Measurements from ENCODE around the gene MYRFL. TPM values are rescaled to one million over a fixed set of nuclear protein-coding genes. Genes with fewer than 3 reads are reported as not detected.

Gene MYRFL
- total RNA-seq, 1 experiment from 2014 or later, result 0.57 TPM

DNA sequence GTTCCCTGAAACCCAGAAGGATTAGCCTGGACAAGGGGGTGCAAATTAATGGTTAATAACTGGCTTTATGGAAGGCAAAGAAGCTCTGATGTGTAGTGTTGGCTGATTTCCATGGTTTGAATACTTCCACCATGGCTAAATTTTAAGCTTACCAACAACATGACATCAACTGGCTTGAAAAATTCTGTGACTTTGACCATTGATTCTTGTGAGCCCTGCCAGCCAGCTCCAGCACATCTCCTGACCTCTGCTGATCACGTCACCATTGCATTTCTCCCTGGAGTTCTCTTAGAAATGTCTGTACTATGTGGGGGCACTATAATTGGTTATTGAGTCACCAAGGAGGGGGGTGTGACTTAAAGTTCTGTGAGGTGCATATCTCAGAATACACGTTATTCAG is 171.2 kb downstream of the MYRFL start:
- Histone ChIP-seq H3K9ac (ENCODE audit: extremely low read depth, insufficient read length, low read length) (no peak overlapping the region), H4K91ac (ENCODE audit: insufficient read length, low read depth, low read length) (no peak overlapping the region), H3K27ac (ENCODE audit: insufficient read length, low read depth, low read length) (no peak overlapping the region), H2BK15ac (ENCODE audit: low read depth, low read length) (no peak overlapping the region), H2BK5ac (ENCODE audit: insufficient read length, low read length) (no peak overlapping the region), H3K4ac (ENCODE audit: low read depth, low read length) (no peak overlapping the region), H3K4me2 (ENCODE audit: insufficient read depth, insufficient read length, low read length) (no peak overlapping the region), H3K23me2 (ENCODE audit: insufficient read length, low read depth, low read length, poor library complexity, severe bottlenecking) (no peaks in the 10 kb centered on the region), H4K5ac (ENCODE audit: insufficient read length, low read depth, low read length) (no peak overlapping the region), H3T11ph (ENCODE audit: low read length) (no peak overlapping the region), H3K18ac (ENCODE audit: insufficient read length, low read depth, low read length) (no peak overlapping the region), H3K4me1 (ENCODE audit: insufficient read depth, low read length) (no peaks in the 10 kb centered on the region; the same call in 1 of the 2 replicates), H4K8ac (replicated peaks; ENCODE audit: insufficient read length, low read depth, low read length) (no peak overlapping the region), H3K79me2 (ENCODE audit: insufficient read depth, low read length) (no peaks in the 10 kb centered on the region), H2AK5ac (ENCODE audit: insufficient read length, low read length) (no peak overlapping the region), H3K23ac (ENCODE audit: insufficient read length, low read depth, low read length) (no peak overlapping the region), H3K27me3 (ENCODE audit: insufficient read depth, low read length) (no peaks in the 10 kb centered on the region), H2AFZ (ENCODE audit: low read length) (no peak overlapping the region), H4K20me1 (ENCODE audit: control insufficient read depth, insufficient read depth, insufficient read length) (no peaks in the 10 kb centered on the region), H2BK20ac (ENCODE audit: low read depth, low read length, poor library complexity, severe bottlenecking) (no peak overlapping the region), H3K14ac (ENCODE audit: insufficient read depth, low read length) (no peak overlapping the region), H3K9me3 (ENCODE audit: control insufficient read depth, low read depth, low read length) (no peaks in the 10 kb centered on the region), H2BK120ac (ENCODE audit: low read depth, low read length, poor library complexity, severe bottlenecking) (no peak overlapping the region), H2BK12ac (ENCODE audit: insufficient read length, low read depth, low read length) (no peak overlapping the region), H3K79me1 (ENCODE audit: insufficient read depth, low read depth, low read length, poor library complexity, severe bottlenecking) (no peaks in the 10 kb centered on the region), H3K56ac (ENCODE audit: insufficient read length, low read depth, low read length) (no peak overlapping the region)
- no peak overlapping the region for H3K27ac Mint-ChIP-seq
- no peak overlapping the region for H3K4me3 Mint-ChIP-seq
- TF ChIP-seq, protein P1, sequence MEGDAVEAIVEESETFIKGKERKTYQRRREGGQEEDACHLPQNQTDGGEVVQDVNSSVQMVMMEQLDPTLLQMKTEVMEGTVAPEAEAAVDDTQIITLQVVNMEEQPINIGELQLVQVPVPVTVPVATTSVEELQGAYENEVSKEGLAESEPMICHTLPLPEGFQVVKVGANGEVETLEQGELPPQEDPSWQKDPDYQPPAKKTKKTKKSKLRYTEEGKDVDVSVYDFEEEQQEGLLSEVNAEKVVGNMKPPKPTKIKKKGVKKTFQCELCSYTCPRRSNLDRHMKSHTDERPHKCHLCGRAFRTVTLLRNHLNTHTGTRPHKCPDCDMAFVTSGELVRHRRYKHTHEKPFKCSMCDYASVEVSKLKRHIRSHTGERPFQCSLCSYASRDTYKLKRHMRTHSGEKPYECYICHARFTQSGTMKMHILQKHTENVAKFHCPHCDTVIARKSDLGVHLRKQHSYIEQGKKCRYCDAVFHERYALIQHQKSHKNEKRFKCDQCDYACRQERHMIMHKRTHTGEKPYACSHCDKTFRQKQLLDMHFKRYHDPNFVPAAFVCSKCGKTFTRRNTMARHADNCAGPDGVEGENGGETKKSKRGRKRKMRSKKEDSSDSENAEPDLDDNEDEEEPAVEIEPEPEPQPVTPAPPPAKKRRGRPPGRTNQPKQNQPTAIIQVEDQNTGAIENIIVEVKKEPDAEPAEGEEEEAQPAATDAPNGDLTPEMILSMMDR (conservative IDR thresholded peaks at IDR 0.05), result no peak
- no peaks in the 10 kb centered on the region for H3K4me1 Mint-ChIP-seq
- no CpG with 5 or more reads among the region's 2 CpGs for WGBS (ENCODE audit: extremely low coverage, insufficient read length, low lambda C conversion rate)
- H3K36me3 Mint-ChIP-seq (ENCODE audit: insufficient read depth in 1 of 3, low read depth in 3 of 3), result peaks cover 0 to 6% (median 0%) of the 10 kb centered on the region in 3 experiments; a peak in 2 of 7 replicates
- no peaks in the 10 kb centered on the region for H3K27me3 Mint-ChIP-seq (ENCODE audit: low read depth)
- DNase-seq, result no peak
- H3K9me3 Mint-ChIP-seq, result peaks cover 0 to 7% of the 10 kb centered on the region in 2 experiments; a peak in 1 of 5 replicates
